ENCODE data around the gene UGT1A10. TPM values are rescaled to one million over a fixed set of nuclear protein-coding genes. Genes with fewer than 3 reads are reported as not detected.

The UGT1A10 gene
- total and polyA plus RNA-seq, 2 donors (not counting 3 experiments of a cell fraction or from before 2014, with no cell fraction given), result not detected

GRCh38 chr2:233821709-233822100 is 185.5 kb downstream of the UGT1A10 start:
- H3K9me1 ChIP-seq (replicated peaks; ENCODE audit: control insufficient read depth, extremely low read depth, insufficient read depth, low read length), result no peaks in the 10 kb centered on the region
- no peaks in the 10 kb centered on the region for H3K36me3 ChIP-seq (ENCODE audit: control insufficient read depth in 2 of 2, extremely low read depth in 1 of 2, insufficient read depth in 2 of 2, low read length in 2 of 2)
- no peak for TF ChIP-seq FOS (IDR thresholded peaks at IDR 0.05; ENCODE audit: borderline replicate concordance, insufficient read depth, low read length)
- TF ChIP-seq POLR2A (IDR thresholded peaks at IDR 0.05; ENCODE audit: low read depth, low read length), result no peak
- H3K9me3 ChIP-seq (replicated peaks; ENCODE audit: control insufficient read depth, insufficient read depth, low read length), result no peaks in the 10 kb centered on the region
- FAIRE-seq, result no peak
- no peaks in the 10 kb centered on the region for H3K4me1 ChIP-seq (ENCODE audit: control insufficient read depth, extremely low read depth, insufficient read depth, low read length)
- H3K79me2 ChIP-seq (ENCODE audit: control insufficient read depth, insufficient read depth, low read length), result no peaks in the 10 kb centered on the region
- no peak overlapping the region for H2AFZ ChIP-seq (ENCODE audit: low read depth, low read length)
- H3K9ac ChIP-seq (replicated peaks; ENCODE audit: extremely low read depth, insufficient read depth, low read length), result no peak overlapping the region
- no TSS peak for BruUV-seq (replicated peaks)
- ChIA-PET POLR2A (no interaction called here), CTCF (no interaction called here)
- H3K27me3 ChIP-seq (ENCODE audit: control insufficient read depth in 2 of 2, insufficient read depth in 2 of 2, low read length in 2 of 2), result no peaks in the 10 kb centered on the region
- dilution Hi-C loops (cut with MboI; ENCODE audit: extremely low pct_ligation_motif_present, low sequenced_read_pairs), result no loop called here
- intact Hi-C loops (cut with micrococcal nuclease), result no loop called here
- no peak overlapping the region for H3K27ac ChIP-seq (ENCODE audit: insufficient read depth, low read depth, low read length)
- no peak for DNase-seq (ENCODE audit: low read depth, low spot score)
- H4K20me1 ChIP-seq (replicated peaks; ENCODE audit: control insufficient read depth, extremely low read depth, insufficient read depth, low read length), result no peaks in the 10 kb centered on the region
- no peak overlapping the region for H3K4me2 ChIP-seq (ENCODE audit: insufficient read depth, low read length)
- no peak overlapping the region for H3K4me3 ChIP-seq (replicated peaks in 1 of 3; ENCODE audit: insufficient read depth in 1 of 3, low read depth in 1 of 3, low read length in 3 of 3)

- no peaks in the 10 kb centered on the region for H4K20me1 ChIP-seq (replicated peaks; ENCODE audit: control insufficient read depth, extremely low read depth, insufficient read depth, low read length)
- DNase-seq (ENCODE audit: low read depth, low spot score) (no peak), FAIRE-seq (no peak)
- no peaks in the 10 kb centered on the region for H3K9me1 ChIP-seq (replicated peaks; ENCODE audit: control insufficient read depth, extremely low read depth, insufficient read depth, low read length)
- TF ChIP-seq CTCF (IDR thresholded peaks at IDR 0.05; ENCODE audit: extremely low read depth in 1 of 2, insufficient read depth in 1 of 2, low read depth in 1 of 2, low read length in 2 of 2), result no peak
- TF ChIP-seq MAX (IDR thresholded peaks at IDR 0.05; ENCODE audit: insufficient read depth, insufficient read length), result no peak
- TF ChIP-seq POLR2A (IDR thresholded peaks at IDR 0.05; ENCODE audit: low read depth, low read length), result no peak
- TF ChIP-seq FOS (IDR thresholded peaks at IDR 0.05; ENCODE audit: borderline replicate concordance, insufficient read depth, low read length), result no peak
- no peak for TF ChIP-seq POLR2AphosphoS5 (IDR thresholded peaks at IDR 0.05; ENCODE audit: insufficient read depth, low read depth, low read length)
- no peak for TF ChIP-seq EZH2 (IDR thresholded peaks at IDR 0.05; ENCODE audit: borderline replicate concordance, low read depth, low read length, severe bottlenecking)
- TF ChIP-seq JUN (IDR thresholded peaks at IDR 0.05; ENCODE audit: borderline replicate concordance, insufficient read depth, insufficient read length, low read depth), result no peak
- TF ChIP-seq MYC (IDR thresholded peaks at IDR 0.05; ENCODE audit: low read depth, low read length), result no peak
- no peak for TF ChIP-seq GATA2 (IDR thresholded peaks at IDR 0.05; ENCODE audit: insufficient read depth, insufficient read length, low read depth, low read length)
- H3K27me3 ChIP-seq (ENCODE audit: control insufficient read depth in 2 of 2, insufficient read depth in 2 of 2, low read length in 2 of 2), result no peaks in the 10 kb centered on the region
- ChIA-PET CTCF (no interaction called here), POLR2A (no interaction called here)
- H3K4me3 ChIP-seq (replicated peaks in 1 of 3; ENCODE audit: insufficient read depth in 1 of 3, low read depth in 1 of 3, low read length in 3 of 3), result no peak overlapping the region
- H3K4me2 ChIP-seq (ENCODE audit: insufficient read depth, low read length), result no peak overlapping the region
- no peaks in the 10 kb centered on the region for H3K36me3 ChIP-seq (ENCODE audit: control insufficient read depth in 2 of 2, extremely low read depth in 1 of 2, insufficient read depth in 2 of 2, low read length in 2 of 2)
- no peaks in the 10 kb centered on the region for H3K79me2 ChIP-seq (ENCODE audit: control insufficient read depth, insufficient read depth, low read length)
- no TSS peak for BruUV-seq (replicated peaks)
- no peak overlapping the region for H3K9ac ChIP-seq (replicated peaks; ENCODE audit: extremely low read depth, insufficient read depth, low read length)
- intact Hi-C loops (cut with micrococcal nuclease), result no loop called here
- dilution Hi-C loops (cut with MboI; ENCODE audit: extremely low pct_ligation_motif_present, low sequenced_read_pairs), result no loop called here
- H3K9me3 ChIP-seq (replicated peaks; ENCODE audit: control insufficient read depth, insufficient read depth, low read length), result no peaks in the 10 kb centered on the region
- no peaks in the 10 kb centered on the region for H3K4me1 ChIP-seq (ENCODE audit: control insufficient read depth, extremely low read depth, insufficient read depth, low read length)
- H2AFZ ChIP-seq (ENCODE audit: low read depth, low read length), result no peak overlapping the region
- no peak overlapping the region for H3K27ac ChIP-seq (ENCODE audit: insufficient read depth, low read depth, low read length)
Measured at GRCh38 chr2:233822101-233822771, 186.0 kb downstream of the UGT1A10 start.
